ENCODE measurements around the gene SMAD5. TPM values are rescaled to one million over a fixed set of nuclear protein-coding genes. Genes with fewer than 3 reads are reported as not detected.
A peak's percentile ranks its signal among the peaks of the same experiment; 100 is the strongest.

The SMAD5 gene
- total RNA-seq, 1 donor from 2014 or later: 93.4 TPM

GRCh38 chr5:136132087-136132486 is 558 bp upstream of the SMAD5 start:
- Mint-ChIP-seq H3K4me3 (peak overlapping the region; percentile 86), H3K9me3 (no peaks in the 10 kb centered on the region), H3K27ac (peak overlapping the region; percentile 94), H3K27me3 (ENCODE audit: low read depth) (peaks cover 1% of the 10 kb centered on the region), H3K4me1 (peaks cover 43% of the 10 kb centered on the region), H3K36me3 (no peaks in the 10 kb centered on the region)
- no peak for DNase-seq (ENCODE audit: low spot score in 2 of 2, unreplicated experiment in 2 of 2)
- TF ChIP-seq CTCF (IDR thresholded peaks at IDR 0.05; ENCODE audit: unreplicated experiment): no peak

- Mint-ChIP-seq H3K4me3 (peak overlapping the region; percentile 91), H3K9me3 (no peaks in the 10 kb centered on the region), H3K27ac (peak overlapping the region; percentile 97), H3K36me3 (no peaks in the 10 kb centered on the region), H3K4me1 (peaks cover 54% of the 10 kb centered on the region), H3K27me3 (ENCODE audit: low read depth) (peaks cover 1% of the 10 kb centered on the region)
- TF ChIP-seq CTCF (IDR thresholded peaks at IDR 0.05; ENCODE audit: unreplicated experiment): no peak
- DNase-seq (ENCODE audit: low spot score in 2 of 2, unreplicated experiment in 2 of 2): peak; percentile 22 to 56
Measured at GRCh38 chr5:136133222-136133921, 727 bp downstream of the SMAD5 start.

DNA sequence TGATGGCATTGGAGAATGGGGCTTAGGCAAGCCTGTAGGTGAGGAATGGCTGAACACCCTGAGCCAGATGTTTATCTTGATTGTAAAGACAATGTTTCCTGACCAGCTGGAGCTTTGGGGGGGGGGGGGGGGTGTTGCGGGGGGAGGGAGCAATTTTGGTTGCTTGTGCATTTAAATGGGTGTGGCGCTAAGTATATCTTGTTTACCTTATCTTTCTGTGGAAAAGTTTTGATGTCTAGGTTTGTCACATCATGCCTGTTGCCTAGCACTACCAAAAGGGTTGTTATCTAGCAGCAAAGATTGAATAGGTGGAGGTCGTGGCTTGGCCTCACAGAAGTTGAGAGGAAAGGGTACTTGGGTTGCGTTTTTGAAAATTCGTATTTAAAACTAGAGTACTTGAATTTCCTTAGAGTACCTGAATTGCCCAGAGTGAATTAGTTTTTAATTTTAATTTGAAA is 1.3 kb downstream of the SMAD5 start:
- peaks cover 1% of the 10 kb centered on the region for H3K27me3 Mint-ChIP-seq (ENCODE audit: low read depth)

GRCh38 chr5:136134653-136135052 is 2.0 kb downstream of the SMAD5 start:
- TF ChIP-seq CTCF (IDR thresholded peaks at IDR 0.05; ENCODE audit: unreplicated experiment): no peak
- peaks cover 52% of the 10 kb centered on the region for H3K4me1 Mint-ChIP-seq
- H3K27ac Mint-ChIP-seq: peak overlapping the region; percentile 78
- H3K4me3 Mint-ChIP-seq: peak overlapping the region; percentile 91
- H3K36me3 Mint-ChIP-seq: no peaks in the 10 kb centered on the region
- DNase-seq (ENCODE audit: low spot score in 2 of 2, unreplicated experiment in 2 of 2): no peak
- no peaks in the 10 kb centered on the region for H3K9me3 Mint-ChIP-seq
- H3K27me3 Mint-ChIP-seq (ENCODE audit: low read depth): peaks cover 1% of the 10 kb centered on the region

More for the DNA sequence above, 1.3 kb downstream of the SMAD5 start:
- Mint-ChIP-seq H3K4me1 (peaks cover 51% of the 10 kb centered on the region), H3K27ac (peak overlapping the region; percentile 97), H3K36me3 (no peaks in the 10 kb centered on the region), H3K9me3 (no peaks in the 10 kb centered on the region), H3K4me3 (peak overlapping the region; percentile 91)
- no peak for DNase-seq (ENCODE audit: low spot score in 2 of 2, unreplicated experiment in 2 of 2)
- no peak for TF ChIP-seq CTCF (IDR thresholded peaks at IDR 0.05; ENCODE audit: unreplicated experiment)

DNA sequence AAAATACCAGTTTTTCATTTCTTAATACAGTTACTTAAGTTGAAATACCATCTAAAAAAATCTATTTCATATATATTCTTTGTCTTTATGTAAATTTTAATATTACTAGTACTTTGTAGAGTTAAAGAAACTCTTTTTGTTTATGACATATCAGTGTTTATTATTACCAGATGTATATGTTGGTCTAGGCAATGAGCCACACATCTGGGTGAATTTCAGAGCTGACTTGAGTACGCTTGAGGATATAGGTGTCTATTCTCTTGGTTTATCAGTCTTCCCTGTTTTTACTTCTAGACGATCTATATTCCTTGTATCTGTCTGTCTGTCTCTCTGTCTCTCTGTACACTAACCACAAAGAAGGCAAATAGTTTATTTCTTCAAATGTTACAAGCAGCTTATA is 2.9 kb downstream of the SMAD5 start:
- no peak overlapping the region for H3K27ac Mint-ChIP-seq
- H3K4me1 Mint-ChIP-seq: peaks cover 49% of the 10 kb centered on the region
- TF ChIP-seq CTCF (IDR thresholded peaks at IDR 0.05; ENCODE audit: unreplicated experiment): no peak
- no peaks in the 10 kb centered on the region for H3K9me3 Mint-ChIP-seq
- DNase-seq (ENCODE audit: low spot score in 2 of 2, unreplicated experiment in 2 of 2): no peak
- H3K36me3 Mint-ChIP-seq: no peaks in the 10 kb centered on the region
- peak overlapping the region; percentile 2 for H3K4me3 Mint-ChIP-seq
- H3K27me3 Mint-ChIP-seq (ENCODE audit: low read depth): no peaks in the 10 kb centered on the region

Data from mesothelial cell of epicardium (in vitro differentiated cells).